Ecto neural progenitor cell (in vitro differentiated cells): ENCODE data around the gene SMAD3.
"Not testable (repeated sequence)": the region's sequence is repeated elsewhere in the genome, so short reads cannot be mapped to it uniquely, and the experiment has no call there.

ENCODE experiments used
- DNase-seq: peaks from one replicate; pipeline ENCODE4 v3.0.0-alpha.2; 2018; ENCODE audit warnings: low spot score

Gene SMAD3

DNA sequence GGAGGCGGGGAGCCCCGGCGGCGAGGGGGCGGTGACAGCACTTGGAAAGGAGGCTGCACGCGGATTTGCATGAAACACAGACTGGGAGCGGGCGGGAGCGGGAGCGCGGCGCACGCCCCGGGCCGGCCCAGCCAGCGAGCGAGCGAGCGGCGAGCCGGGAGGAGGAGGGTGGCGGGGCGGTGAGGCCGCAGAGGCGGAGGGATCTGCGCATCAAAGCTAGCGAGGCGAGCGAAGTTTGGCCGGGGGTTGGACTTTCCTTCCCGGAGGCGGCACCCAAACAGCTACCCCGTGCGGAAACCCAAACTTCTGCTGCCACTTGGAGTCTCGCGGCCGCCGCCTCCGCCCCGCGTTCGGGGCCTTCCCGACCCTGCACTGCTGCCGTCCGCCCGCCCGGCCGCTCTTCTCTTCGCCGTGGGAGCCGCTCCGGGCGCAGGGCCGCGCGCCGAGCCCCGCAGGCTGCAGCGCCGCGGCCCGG, at the start of gene SMAD3:
TSS of gene SMAD3 (plus strand) at position 72 of the 475 bp plus-strand sequence. CDS start 553 bp downstream, outside the sequence.
- peak; percentile 89 for DNase-seq

DNA sequence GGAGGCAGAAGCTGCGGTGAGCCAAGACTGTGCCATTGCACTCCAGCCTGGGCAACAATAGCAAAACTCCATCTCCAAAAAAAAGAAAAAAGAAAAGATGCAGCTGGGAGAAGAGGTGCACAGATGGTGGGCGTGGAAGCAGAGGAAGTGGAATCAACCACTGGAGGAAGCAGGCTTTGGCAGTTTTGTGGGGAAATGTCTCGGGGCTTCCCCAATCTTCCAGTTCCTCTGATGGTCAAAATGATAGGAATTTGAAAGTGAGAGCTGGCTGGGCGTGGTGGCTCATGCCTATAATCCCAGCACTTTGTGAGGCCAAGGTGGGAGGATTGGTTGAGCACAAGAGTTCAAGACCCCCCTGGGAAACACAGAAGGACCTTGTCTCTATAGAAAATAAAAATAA, 48.1 kb upstream of the SMAD3 start:
- DNase-seq = no peak

DNA sequence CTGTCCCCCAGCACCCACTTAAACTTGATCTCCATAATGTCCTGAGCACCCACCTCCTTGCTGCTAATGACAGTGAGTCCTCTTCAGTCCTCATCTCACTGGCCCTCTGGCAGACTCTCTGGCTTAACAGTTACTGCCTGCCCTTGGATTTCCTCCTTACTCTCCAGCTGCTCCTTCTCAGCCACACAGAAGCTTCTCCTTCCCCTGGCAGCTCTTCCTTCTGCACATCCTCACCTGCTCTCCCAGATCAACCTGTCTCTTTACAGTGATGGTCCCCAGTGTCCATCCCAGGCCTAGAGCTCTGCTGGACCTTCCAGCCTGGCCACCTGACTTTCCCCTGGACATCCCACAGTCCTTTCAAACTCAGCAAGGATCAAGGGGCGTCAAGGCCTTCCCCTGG, 47.4 kb upstream of the SMAD3 start:
- no peak for DNase-seq

DNA sequence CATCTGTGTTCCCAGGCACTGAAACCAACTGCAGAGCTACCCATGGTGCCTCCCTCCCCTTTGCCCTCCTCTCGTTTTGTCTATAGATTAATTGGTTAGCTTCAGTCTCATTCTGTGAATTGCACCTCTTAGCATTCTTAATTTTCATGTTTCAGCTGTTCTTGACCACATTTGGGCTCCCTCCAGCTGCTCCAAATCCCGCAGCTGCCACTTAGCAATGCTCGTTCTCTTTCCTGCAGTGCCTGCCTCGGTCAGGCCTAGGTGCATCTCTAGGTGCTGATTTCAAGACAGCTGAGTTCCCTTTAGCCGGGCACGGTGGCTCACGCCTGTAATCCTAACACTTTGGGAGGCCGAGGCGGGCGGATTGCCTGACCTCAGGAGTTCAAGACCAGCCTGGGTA, 47.0 kb upstream of the SMAD3 start:
- no peak for DNase-seq

DNA sequence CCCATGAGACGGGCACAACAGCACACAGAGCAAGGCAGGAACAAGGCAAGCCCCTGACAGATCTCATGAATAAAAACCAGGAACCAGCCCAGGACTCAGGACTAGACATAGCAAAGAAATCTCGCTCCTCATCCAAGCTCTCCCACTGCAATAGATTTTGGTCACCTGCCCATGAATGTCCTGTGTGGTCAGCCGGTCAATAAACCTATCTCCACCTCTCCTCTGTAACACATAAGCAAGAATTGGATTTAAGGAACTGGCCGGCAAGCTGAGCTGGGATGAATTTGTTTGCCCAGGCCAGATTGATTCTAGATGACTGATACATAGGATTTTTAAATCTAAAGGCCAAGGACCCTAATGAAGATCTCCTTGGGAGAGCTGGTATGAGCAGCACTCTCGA, 46.3 kb upstream of the SMAD3 start:
- DNase-seq = no peak

DNA sequence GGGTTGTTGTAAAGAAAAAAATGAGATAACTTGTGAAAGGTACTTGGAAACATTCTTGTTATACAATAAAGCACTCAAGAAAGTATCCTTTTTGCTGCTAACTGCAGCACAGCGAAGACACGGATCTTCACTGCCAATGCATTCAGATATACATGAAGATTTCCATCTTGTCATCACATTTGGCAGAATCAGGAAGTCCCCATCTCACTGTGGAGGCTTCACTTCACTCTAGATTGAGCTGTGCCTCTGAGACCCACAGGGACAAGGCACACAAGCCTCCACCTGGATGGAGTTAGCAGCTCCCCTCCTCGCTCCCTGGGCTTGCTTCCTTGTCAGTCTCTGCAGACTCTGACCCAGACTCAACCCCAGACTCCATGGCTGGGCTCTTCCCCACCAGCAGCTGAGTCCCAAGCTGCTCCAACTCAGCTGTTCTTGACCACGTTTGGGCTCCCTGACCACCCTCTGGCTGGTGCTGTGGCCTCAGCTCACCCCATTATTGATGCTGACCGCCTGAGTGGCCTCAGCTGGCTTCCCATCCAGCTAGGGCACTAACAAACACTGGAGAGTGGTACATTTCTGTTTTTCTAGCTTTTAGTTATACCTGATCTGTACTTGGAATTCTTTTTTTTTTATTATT, 45.4 kb upstream of the SMAD3 start:
- DNase-seq = no peak

DNA sequence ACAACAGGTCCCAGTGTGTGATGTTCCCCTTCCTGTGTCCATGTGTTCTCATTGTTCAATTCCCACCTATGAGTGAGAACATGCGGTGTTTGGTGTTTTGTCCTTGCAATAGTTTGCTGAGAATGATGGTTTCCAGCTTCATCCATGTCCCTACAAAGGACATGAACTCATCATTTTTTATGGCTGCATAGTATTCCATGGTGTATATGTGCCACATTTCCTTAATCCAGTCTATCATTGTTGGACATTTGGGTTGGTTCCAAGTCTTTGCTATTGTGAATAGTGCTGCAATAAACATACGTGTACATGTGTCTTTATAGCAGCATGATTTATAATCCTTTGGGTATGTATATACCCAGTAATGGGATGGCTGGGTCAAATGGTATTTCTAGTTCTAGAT, 44.7 kb upstream of the SMAD3 start:
- not testable (repeated sequence) for DNase-seq

DNA sequence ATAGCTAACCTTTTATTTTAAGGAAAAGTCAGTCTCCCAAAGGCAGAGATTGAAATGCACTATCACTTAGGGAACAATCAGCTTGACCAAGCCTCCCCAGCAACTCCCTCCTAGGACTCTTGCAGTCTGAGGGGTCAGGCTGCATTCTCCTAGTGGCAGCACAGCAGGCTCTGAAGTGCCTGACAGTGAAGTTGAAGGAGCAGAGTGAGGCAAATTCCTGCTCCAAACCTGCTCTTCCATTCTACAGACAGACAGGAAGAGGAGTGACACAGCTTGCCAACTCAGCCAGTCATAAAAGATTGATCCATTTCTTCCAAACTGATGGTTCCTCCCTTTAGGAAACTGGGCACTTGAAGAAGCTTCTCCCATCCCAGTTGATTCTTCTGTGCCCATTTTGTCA, 43.9 kb upstream of the SMAD3 start:
- DNase-seq = no peak

DNA sequence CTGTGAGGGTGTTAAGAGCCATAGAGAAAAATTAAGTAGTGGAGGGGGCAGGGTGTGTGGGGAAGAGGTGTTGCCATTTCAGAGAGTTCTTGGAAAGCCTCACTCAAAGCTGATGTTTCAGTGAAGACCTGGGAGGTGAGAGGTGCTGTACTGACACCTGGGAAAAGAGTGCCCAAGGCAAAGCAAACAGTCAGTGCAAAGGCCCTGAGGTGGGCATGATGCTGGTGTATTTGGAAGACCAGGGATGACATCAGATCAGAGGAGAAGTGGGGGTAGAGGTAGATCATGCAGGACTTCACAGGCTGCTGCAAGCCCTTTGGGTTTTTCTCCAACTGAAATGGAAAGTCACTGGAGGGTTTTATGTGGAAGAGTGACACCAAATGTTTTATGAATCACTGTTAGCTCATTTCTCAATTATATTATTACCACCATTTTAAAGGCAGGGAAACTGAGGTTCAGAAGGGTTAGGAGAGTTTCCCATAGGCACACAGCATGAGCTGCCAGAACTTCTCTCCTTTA, 42.8 kb upstream of the SMAD3 start:
- DNase-seq = no peak

DNA sequence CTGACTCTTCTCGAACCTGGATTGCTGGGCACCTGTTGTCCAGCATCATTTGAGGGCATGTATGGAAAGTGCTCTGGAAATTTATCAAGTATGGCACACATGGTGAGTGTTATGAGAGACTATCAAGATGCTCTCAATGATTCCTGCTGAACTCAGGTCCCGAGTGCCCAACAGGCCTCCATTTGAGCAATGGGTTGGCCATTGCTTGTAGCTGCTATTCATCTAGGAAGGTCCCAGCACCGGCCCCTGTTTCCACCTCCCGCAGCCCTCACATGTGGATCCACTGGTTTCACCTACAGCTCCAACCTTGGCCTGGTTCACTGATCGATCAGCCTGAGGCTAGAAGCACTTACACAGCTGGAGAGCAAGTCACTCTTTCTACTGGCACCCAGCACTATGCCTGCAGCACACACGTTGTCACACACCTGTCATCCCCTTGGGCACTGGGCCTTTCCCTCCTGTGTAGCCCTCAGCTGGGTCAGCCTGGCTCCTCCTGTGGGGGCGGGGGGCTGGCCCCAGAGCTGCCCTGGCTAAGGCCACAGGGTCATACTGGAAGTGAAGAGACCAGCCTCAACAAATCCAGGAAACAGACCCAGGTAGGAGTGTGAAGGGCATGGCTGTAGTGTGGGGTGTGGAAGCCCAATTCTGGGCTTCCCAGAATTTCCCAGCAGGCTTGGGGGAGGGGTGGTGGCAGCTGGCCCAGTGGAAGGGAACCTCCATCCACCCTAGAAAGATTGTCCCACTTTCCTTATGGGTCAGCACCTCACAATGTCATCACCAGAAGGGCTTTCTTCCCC, 41.7 kb upstream of the SMAD3 start:
- DNase-seq = no peak

DNA sequence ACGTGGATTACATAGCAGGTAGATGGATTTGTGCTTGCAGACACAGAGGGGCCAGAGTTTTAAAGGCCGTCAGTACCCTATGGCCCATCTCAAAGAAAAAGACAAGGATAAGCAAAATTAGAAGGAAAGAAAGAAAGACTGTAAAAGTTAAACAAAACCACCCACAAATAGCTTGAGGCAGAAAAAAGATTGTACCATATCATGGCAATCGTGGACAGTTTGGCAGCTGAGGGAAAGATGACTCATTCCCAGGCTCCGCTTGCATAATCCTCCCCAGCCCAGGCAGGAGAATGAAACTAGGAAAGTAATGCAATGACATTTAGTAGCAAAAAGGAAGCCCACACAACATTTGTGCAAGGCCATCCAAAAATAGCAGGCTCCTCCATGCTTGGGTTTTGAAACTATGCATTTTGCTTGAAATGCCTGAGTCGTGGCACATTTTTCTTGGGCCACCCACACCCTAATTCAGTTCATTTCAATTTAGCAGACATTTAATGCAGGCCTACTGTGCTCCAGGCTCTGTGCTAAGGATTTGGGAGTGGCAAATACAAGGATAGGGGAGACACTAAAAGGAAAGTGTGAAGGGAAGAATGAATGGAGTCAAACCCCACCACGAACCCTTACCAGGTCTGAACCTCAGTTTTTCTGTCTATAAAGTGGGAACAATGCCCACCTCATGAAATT, 40.9 kb upstream of the SMAD3 start:
- DNase-seq = no peak

DNA sequence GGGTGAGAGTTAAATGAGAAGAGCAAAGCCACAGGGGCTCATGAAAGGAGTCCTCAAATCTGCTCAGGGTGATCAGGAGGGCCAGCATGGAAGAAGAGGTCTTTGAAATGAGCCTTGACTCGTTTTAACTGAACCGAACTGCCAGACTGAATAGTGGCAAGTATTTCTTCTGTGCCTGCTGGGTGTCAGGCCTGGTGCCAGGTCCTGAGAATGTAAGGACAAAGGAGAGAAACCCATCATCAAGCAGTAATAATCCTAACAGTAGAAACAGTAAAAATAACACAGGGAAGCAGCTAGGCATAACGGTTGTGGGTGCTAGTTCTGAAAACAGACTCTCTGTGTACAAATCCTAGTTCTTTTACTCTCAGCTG, 40.4 kb upstream of the SMAD3 start:
- DNase-seq = no peak

DNA sequence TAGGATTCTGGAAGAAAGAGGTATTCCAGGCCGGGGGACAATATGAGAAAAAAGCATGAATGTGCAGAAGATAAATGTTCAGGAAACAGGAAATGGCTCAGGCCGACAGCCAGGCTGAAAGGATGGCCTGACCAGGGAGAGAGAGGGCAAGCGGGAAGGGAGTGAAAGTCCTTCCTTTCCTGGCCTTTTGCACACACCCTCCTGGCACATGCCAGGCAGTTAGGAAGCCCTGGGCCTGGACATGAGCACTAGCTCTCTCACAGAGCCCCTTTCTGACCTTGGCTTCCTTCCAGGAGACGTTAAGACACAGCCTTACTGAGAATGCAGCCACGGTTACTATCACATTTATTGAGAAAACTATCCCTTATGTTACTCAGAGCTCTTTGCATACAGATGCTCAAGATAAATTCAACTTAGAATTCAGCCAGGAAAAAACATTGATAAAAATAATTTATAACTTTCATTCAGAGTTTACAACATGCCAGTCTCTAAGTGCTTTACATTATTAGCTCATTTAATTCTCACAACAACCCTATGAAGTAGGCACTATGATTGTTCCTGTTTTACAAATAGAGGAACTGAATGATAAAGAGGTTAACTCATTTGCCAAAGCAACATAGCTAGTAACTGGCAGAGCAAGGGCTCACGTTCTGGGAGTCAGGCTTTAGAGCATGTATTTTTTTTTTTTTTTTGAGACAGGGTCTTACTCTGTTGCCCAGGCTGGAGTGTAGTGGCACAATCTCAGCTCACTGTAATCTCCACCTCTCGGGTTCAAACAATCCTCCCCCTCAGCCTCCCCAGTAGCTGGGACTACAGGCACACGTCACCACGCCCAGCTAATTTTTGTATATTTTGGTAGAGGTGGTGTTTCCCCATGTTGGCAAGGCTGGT, 39.4 kb upstream of the SMAD3 start:
- no peak for DNase-seq

DNA sequence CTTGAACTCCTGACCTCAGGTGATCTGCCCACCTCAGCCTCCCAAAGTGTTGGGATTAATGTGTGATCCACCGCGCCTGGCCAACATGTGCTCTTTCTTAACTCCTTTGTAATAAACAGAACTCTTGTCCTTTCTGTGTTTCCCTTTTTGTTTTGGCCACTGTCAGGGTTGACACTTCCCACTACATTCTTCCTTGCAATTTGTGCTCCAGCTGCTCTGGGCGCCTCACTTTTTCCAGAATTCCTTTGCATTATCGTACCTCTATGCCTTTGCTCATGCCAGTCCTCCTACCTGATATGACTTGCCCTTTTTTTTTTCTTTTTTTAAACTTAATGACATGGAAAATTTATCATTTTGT, 38.8 kb upstream of the SMAD3 start:
- no peak for DNase-seq

DNA sequence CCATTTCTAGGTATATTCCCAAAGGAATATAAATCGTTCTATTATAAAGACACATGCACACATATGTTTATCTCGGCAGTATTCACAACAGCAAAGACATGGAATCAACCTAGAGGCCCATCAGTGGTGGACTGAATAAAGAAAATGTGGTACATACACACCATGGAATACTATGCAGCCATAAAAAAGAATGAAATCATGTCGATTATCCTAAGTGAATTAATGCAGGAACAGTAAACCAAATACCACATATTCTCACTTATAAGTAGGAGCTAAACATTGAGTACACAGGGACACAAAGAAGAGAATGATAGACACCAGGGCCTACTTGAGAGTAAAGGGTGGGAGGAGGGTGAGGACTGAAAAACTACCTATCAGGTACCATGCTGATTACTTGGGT, 37.0 kb upstream of the SMAD3 start:
- not testable (repeated sequence) for DNase-seq

DNA sequence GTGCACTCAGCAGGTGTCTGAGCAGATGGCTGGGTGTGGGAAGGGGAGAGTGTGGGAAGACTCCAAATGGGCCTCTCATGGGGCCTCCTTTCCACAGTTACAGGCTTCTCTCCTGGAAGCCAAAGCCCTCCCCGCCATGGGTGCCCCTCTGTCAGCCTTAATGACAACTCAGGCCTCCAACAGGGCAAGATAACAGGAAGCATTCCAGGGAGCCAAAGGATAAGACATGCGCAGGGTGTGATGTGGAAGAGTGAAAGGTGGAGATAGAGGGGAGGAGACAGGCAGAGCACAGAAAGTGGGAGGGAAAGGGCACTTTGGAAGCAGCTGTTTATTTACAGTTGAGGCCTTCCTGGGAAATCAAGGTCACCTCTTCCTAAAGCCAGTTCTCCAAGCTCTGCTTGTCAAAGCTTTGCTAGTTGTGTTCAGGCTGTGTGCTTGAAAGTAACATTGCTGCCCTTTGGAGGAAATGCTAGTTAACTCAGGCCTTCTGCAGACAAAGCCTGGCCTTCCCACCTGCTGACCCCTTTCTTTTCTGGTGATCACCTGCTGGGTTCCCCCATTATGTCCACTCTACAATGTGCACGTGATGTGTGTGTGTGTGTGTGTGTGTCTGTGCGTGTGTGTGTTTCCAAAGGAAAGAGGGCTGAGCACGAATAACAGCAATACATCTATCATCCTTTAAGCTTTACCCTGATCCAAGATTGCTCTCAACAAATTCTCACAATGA, 35.2 kb upstream of the SMAD3 start:
- peak; percentile 64 for DNase-seq

DNA sequence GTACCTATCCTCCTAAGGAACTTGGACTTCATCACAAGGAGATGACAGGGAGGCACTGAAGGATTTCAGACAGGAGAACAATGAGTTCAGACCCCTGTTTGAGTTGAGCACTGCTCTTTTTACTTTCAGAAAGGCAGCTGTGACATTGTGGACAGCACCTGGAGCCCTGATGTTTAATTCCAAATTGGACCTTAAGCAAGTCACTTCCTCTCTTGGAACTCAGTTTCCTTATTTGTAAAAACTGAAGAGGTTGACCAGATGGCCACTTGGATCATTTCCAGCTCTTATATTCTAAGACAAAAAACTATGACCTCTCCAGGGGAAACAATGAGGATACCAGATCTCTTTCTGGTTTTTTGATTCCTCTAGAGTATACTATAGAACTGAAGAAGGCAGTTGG, 34.1 kb upstream of the SMAD3 start:
- no peak for DNase-seq

DNA sequence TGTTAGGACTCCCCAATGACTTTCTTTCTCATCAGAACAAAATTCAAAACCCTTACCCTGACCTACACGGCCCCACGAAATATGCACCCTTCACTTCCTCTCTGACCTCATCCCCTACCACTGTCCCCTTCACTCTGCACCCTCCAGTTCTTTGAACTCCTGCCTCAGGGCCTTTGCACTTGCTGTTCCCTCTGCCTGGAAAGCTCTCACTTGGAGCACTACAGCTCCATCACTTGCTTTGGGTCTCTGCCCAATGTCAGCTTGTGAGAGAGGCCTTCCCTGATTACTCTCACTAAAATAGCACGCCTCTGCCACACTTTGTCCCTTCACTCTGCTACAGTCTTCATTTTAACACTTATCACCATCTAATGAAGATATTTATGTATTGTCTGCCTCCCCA, 32.8 kb upstream of the SMAD3 start:
- DNase-seq = no peak

DNA sequence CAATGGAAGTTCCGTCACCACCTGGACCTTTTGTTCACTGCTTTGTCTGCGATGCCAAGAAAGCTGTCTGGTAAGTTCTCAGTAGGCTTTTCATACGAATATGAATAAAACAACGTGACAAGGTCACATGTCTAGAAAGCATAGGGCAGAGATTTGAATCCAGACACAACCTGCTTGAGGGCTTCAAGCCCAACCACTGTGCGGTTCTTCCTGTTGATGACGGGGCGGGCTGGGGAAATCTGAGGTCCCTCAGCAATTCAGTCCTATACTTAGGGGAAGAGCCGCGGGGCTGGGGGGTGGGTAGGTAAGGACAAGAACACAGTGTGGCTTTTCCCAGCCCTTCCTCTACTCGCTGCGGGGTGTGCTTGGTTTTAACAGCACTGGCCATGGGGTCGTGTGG, 32.4 kb upstream of the SMAD3 start:
- DNase-seq = no peak

DNA sequence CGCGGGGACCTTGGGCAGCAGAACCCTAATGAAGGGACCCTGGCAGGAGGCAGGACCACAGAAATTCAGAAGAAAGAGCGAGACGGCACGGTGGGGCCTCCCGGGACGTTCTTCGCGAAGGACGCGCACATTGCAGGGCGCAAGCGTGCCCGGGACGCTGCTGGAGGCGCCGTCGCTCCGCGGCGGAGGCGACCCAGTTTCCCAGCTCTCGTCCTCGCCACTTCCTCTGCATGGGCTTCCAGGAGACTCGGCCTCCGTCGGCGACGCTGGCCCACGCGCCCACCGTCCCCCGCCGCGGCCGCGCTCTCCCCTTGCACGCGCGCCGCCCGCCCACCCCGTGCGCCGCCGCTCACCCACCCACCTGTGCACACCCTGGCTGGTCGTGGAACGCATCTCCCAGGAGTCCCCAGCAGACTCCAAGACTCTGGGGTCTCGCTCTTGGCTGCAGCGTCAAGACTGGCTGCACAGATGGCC, 31.8 kb upstream of the SMAD3 start:
- peak; percentile 61 for DNase-seq

DNA sequence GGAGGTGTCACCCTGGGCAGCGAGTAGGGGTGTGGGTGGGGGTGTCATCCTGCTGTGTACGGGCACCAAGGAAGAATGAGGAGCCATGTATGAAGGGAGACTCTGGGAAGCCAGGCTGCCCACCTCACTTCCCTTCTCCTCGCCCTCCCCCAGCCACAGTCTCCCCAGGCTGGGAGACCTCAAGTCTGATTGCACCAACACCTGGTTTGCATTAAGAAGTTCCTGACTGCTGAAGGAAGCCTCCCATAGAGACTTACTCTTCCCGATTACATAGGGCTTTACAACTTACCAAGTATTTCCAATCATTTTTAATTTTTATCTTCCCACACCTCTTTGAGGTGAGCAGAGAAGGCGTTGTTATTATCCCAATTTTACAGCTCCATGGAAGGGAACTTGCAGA, 29.5 kb upstream of the SMAD3 start:
- DNase-seq = no peak
